ENCODE data around the gene KRTAP13-4. TPM values are rescaled to one million over a fixed set of nuclear protein-coding genes. Genes with fewer than 3 reads are reported as not detected.

The KRTAP13-4 gene
- total RNA-seq, 1 donor: not detected

- no peak for DNase-seq (ENCODE audit: low read depth)
- H3K4me3 ChIP-seq (ENCODE audit: low read depth, low read length): no peak within 1 kb of the TSS
- TF ChIP-seq CTCF (IDR thresholded peaks at IDR 0.05; ENCODE audit: insufficient read depth, low read length): no peak
Observed at GRCh38 chr21:30480145-30480544, 50.1 kb downstream of the KRTAP13-4 start, which contains the start of gene KRTAP19-1. TSS of gene KRTAP19-1 (minus strand) at chr21:30480367. CDS start at chr21:30480317, 50 bp downstream.

Other genes starting within 250 kb of the KRTAP13-4 start
- gene CLDN8, start 214.1 kb upstream of the KRTAP13-4 start, total RNA-seq (ENCODE audit: low replicate concordance): not detected in 2 replicates
- gene KRTAP24-1, start 147.3 kb upstream of the KRTAP13-4 start, total RNA-seq (ENCODE audit: low replicate concordance): not detected in 2 replicates
- gene KRTAP25-1, start 140.7 kb upstream of the KRTAP13-4 start, total RNA-seq (ENCODE audit: low replicate concordance): not detected in 2 replicates
- gene KRTAP26-1, start 109.9 kb upstream of the KRTAP13-4 start, total RNA-seq (ENCODE audit: low replicate concordance): not detected in 2 replicates
- not detected in 2 replicates for gene KRTAP27-1, start 92.5 kb upstream of the KRTAP13-4 start, total RNA-seq (ENCODE audit: low replicate concordance)
- gene KRTAP23-1, start 81.6 kb upstream of the KRTAP13-4 start, total RNA-seq (ENCODE audit: low replicate concordance): not detected in 2 replicates
- gene KRTAP13-2, start 57.9 kb upstream of the KRTAP13-4 start, total RNA-seq (ENCODE audit: low replicate concordance): not detected in 2 replicates
- gene KRTAP13-1, start 34.2 kb upstream of the KRTAP13-4 start, total RNA-seq (ENCODE audit: low replicate concordance): not detected in 2 replicates
- not detected in 2 replicates for gene KRTAP13-3, start 4.3 kb upstream of the KRTAP13-4 start, total RNA-seq (ENCODE audit: low replicate concordance)
- gene KRTAP15-1, start 10.1 kb downstream of the KRTAP13-4 start, total RNA-seq (ENCODE audit: low replicate concordance): not detected in 2 replicates
- not detected in 2 replicates for gene KRTAP19-1, start 50.1 kb downstream of the KRTAP13-4 start, total RNA-seq (ENCODE audit: low replicate concordance)
- gene KRTAP19-2, start 57.2 kb downstream of the KRTAP13-4 start, total RNA-seq (ENCODE audit: low replicate concordance): not detected in 2 replicates
- not detected in 2 replicates for gene KRTAP19-3, start 61.8 kb downstream of the KRTAP13-4 start, total RNA-seq (ENCODE audit: low replicate concordance)
- gene KRTAP19-4, start 66.9 kb downstream of the KRTAP13-4 start, total RNA-seq (ENCODE audit: low replicate concordance): not detected in 2 replicates
- gene KRTAP19-5, start 71.9 kb downstream of the KRTAP13-4 start, total RNA-seq (ENCODE audit: low replicate concordance): not detected in 2 replicates
- not detected in 2 replicates for gene KRTAP19-6, start 111.6 kb downstream of the KRTAP13-4 start, total RNA-seq (ENCODE audit: low replicate concordance)
- not detected in 2 replicates for gene KRTAP19-7, start 131.1 kb downstream of the KRTAP13-4 start, total RNA-seq (ENCODE audit: low replicate concordance)
- not detected in 2 replicates for gene KRTAP22-2, start 160.2 kb downstream of the KRTAP13-4 start, total RNA-seq (ENCODE audit: low replicate concordance)
- not detected in 2 replicates for gene KRTAP6-3, start 162.2 kb downstream of the KRTAP13-4 start, total RNA-seq (ENCODE audit: low replicate concordance)
- not detected in 2 replicates for gene KRTAP6-2, start 168.7 kb downstream of the KRTAP13-4 start, total RNA-seq (ENCODE audit: low replicate concordance)
- not detected in 2 replicates for gene KRTAP22-1, start 170.9 kb downstream of the KRTAP13-4 start, total RNA-seq (ENCODE audit: low replicate concordance)
- not detected in 2 replicates for gene KRTAP6-1, start 183.7 kb downstream of the KRTAP13-4 start, total RNA-seq (ENCODE audit: low replicate concordance)
- gene KRTAP20-1, start 186.2 kb downstream of the KRTAP13-4 start, total RNA-seq (ENCODE audit: low replicate concordance): not detected in 2 replicates
- not detected in 2 replicates for gene KRTAP20-4, start 190.4 kb downstream of the KRTAP13-4 start, total RNA-seq (ENCODE audit: low replicate concordance)
- gene KRTAP20-2, start 205.0 kb downstream of the KRTAP13-4 start, total RNA-seq (ENCODE audit: low replicate concordance): not detected in 2 replicates
- not detected in 2 replicates for gene KRTAP20-3, start 212.6 kb downstream of the KRTAP13-4 start, total RNA-seq (ENCODE audit: low replicate concordance)

All from fibroblast of the aortic adventitia (primary cell).